ENCODE measurements around the gene PIWIL4. TPM values are rescaled to one million over a fixed set of nuclear protein-coding genes. Genes with fewer than 3 reads are reported as not detected.

Gene PIWIL4
- total RNA-seq, 1 experiment from 2014 or later = not detected

DNA sequence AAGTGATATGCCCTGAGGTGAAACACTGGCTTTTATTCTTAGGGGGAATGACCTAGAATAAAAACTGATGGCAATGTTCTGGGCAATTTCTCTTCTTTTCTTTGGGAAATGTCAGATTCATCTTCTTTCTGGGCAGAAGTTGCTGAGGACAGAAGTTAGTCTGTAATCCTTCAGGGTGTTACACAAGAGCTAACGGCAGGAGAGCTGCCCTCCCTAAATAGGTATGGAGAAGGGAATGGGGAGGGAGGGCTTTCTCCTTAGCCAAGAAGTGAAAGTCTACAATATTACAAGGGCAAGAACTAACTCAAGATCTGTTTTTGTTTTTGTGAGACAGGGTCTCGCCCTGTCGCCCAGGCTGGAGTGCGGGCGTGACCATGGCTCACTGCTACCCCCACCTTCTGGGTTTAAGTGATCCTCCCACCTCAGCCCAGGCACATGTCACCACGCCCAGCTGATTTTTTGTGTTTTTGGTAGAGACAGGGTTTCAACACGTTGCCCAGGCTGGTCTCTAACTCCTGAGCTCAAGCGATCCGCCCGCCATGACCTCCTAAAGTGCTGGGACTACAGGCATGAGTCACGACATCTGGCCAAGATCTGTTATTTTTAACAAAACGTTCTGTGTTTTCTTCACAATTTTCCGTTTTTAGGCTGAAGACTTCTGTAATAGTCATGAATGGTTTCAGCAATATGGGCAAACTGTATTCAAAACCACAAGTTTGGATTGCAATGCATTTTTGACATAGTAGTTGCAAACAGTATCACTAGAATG lies 7.2 kb downstream of the PIWIL4 start:
- H2BK20ac ChIP-seq (ENCODE audit: low read depth, low read length, poor library complexity, severe bottlenecking) = no peak overlapping the region
- no peak overlapping the region for H3K14ac ChIP-seq (ENCODE audit: insufficient read depth, low read length)
- Mint-ChIP-seq H3K36me3 (ENCODE audit: insufficient read depth in 1 of 3, low read depth in 3 of 3) (no peaks in the 10 kb centered on the region), H3K9me3 (peaks cover 3% of the 10 kb centered on the region in 2 experiments; a peak in 2 of 5 replicates), H3K4me3 (no peak overlapping the region), H3K27me3 (ENCODE audit: low read depth) (peaks cover 32% of the 10 kb centered on the region), H3K27ac (no peak overlapping the region), H3K4me1 (peaks cover 2 to 6% of the 10 kb centered on the region in 2 experiments; a peak in 2 of 4 replicates)
- H2BK120ac ChIP-seq (ENCODE audit: low read depth, low read length, poor library complexity, severe bottlenecking) = no peak overlapping the region
- TF ChIP-seq, protein P1, sequence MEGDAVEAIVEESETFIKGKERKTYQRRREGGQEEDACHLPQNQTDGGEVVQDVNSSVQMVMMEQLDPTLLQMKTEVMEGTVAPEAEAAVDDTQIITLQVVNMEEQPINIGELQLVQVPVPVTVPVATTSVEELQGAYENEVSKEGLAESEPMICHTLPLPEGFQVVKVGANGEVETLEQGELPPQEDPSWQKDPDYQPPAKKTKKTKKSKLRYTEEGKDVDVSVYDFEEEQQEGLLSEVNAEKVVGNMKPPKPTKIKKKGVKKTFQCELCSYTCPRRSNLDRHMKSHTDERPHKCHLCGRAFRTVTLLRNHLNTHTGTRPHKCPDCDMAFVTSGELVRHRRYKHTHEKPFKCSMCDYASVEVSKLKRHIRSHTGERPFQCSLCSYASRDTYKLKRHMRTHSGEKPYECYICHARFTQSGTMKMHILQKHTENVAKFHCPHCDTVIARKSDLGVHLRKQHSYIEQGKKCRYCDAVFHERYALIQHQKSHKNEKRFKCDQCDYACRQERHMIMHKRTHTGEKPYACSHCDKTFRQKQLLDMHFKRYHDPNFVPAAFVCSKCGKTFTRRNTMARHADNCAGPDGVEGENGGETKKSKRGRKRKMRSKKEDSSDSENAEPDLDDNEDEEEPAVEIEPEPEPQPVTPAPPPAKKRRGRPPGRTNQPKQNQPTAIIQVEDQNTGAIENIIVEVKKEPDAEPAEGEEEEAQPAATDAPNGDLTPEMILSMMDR (conservative IDR thresholded peaks at IDR 0.05) = no peak
- WGBS (ENCODE audit: extremely low coverage, insufficient read length, low lambda C conversion rate) = no CpG with 5 or more reads among the region's 13 CpGs
- no peak overlapping the region for H3K9ac ChIP-seq (ENCODE audit: extremely low read depth, insufficient read length, low read length)
- no peaks in the 10 kb centered on the region for H3K27me3 ChIP-seq (ENCODE audit: insufficient read depth, low read length)
- no peak overlapping the region for H3K27ac ChIP-seq (ENCODE audit: insufficient read length, low read depth, low read length)
- H3K4me1 ChIP-seq (ENCODE audit: insufficient read depth, low read length) = no peaks in the 10 kb centered on the region
- no peak for DNase-seq
- no peak overlapping the region for H2BK15ac ChIP-seq (ENCODE audit: low read depth, low read length)
- H3K4ac ChIP-seq (ENCODE audit: low read depth, low read length) = no peak overlapping the region
- no peak overlapping the region for H3K56ac ChIP-seq (ENCODE audit: insufficient read length, low read depth, low read length)
- peak overlapping the region; percentile 17 for H4K5ac ChIP-seq (ENCODE audit: insufficient read length, low read depth, low read length)
- H2AFZ ChIP-seq (ENCODE audit: low read length) = no peak overlapping the region
- H2BK5ac ChIP-seq (ENCODE audit: insufficient read length, low read length) = no peak overlapping the region
- H3K18ac ChIP-seq (ENCODE audit: insufficient read length, low read depth, low read length) = no peak overlapping the region
- H3K4me2 ChIP-seq (ENCODE audit: insufficient read depth, insufficient read length, low read length) = no peak overlapping the region
- no peak overlapping the region for H4K91ac ChIP-seq (ENCODE audit: insufficient read length, low read depth, low read length)
- no peaks in the 10 kb centered on the region for H3K79me2 ChIP-seq (ENCODE audit: insufficient read depth, low read length)
- no peaks in the 10 kb centered on the region for H3K9me3 ChIP-seq (ENCODE audit: control insufficient read depth, low read depth, low read length)
- H2BK12ac ChIP-seq (ENCODE audit: insufficient read length, low read depth, low read length) = no peak overlapping the region
- no peak overlapping the region for H3T11ph ChIP-seq (ENCODE audit: low read length)
- H3K23me2 ChIP-seq (ENCODE audit: insufficient read length, low read depth, low read length, poor library complexity, severe bottlenecking) = no peaks in the 10 kb centered on the region
- H3K79me1 ChIP-seq (ENCODE audit: insufficient read depth, low read depth, low read length, poor library complexity, severe bottlenecking) = no peaks in the 10 kb centered on the region
- no peak overlapping the region for H2AK5ac ChIP-seq (ENCODE audit: insufficient read length, low read length)
- H4K8ac ChIP-seq (replicated peaks; ENCODE audit: insufficient read length, low read depth, low read length) = no peak overlapping the region
- H4K20me1 ChIP-seq (ENCODE audit: control insufficient read depth, insufficient read depth, insufficient read length) = no peaks in the 10 kb centered on the region
- no peak overlapping the region for H3K23ac ChIP-seq (ENCODE audit: insufficient read length, low read depth, low read length)
